GM19397 (cell line): ENCODE results near the gene NCL.

Experiments
- ATAC-seq: cut with Tn5 transposase; IDR thresholded peaks from one replicate; pipeline ENCODE4 v1.9.1; 2021; ENCODE audit warnings: mild to moderate bottlenecking, moderate library complexity; ENCODE audit not compliant: unreplicated experiment

NCL gene, protein sequence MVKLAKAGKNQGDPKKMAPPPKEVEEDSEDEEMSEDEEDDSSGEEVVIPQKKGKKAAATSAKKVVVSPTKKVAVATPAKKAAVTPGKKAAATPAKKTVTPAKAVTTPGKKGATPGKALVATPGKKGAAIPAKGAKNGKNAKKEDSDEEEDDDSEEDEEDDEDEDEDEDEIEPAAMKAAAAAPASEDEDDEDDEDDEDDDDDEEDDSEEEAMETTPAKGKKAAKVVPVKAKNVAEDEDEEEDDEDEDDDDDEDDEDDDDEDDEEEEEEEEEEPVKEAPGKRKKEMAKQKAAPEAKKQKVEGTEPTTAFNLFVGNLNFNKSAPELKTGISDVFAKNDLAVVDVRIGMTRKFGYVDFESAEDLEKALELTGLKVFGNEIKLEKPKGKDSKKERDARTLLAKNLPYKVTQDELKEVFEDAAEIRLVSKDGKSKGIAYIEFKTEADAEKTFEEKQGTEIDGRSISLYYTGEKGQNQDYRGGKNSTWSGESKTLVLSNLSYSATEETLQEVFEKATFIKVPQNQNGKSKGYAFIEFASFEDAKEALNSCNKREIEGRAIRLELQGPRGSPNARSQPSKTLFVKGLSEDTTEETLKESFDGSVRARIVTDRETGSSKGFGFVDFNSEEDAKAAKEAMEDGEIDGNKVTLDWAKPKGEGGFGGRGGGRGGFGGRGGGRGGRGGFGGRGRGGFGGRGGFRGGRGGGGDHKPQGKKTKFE

DNA sequence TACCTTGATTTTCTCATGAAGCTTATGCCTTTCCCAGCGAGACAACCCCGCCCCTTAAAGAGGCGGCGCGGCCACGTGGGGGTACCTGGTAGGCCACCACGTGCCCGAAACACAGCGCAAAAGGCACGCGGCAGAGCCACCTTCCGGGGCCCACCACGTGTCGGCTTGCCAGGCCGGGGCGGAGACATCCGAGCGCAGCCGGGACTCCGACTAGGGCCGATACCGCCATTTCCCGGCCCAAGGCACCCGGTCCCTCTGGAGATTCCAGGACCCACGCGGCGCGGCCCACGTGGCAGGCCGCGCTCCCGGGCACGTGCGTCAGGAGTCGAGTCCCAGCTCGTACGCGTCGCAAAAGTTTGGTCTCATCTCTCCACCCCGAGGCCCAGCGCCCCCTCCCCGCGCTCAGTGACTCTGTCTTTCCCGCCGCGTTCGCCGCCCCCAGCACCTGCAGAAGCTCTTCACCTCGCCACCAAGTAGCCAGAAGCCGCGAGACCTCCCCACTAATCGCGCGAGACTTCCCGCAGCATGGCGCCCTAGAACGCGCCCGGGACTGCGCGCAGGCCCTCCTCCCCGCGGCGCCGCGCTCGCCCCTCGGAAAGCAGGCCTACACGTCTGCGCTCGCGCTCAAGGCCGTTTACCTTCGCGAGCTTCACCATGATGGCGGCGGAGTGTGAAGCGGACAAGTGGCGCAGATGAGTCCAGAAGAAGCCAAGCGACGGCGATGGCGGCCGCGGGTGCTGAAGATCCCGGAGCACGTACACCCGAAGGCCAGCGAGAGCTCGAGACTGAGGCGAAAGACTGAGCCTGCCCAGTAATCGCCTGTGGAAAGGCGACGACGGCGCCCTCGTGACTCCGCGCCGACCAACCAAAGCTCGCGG, at the start of gene NCL:
Gene NCL, minus strand, starts transcription at position 787 of the 878 bp plus-strand sequence. Its CDS starts 131 bp downstream, at position 656.
- ATAC-seq = peak; percentile 89

DNA sequence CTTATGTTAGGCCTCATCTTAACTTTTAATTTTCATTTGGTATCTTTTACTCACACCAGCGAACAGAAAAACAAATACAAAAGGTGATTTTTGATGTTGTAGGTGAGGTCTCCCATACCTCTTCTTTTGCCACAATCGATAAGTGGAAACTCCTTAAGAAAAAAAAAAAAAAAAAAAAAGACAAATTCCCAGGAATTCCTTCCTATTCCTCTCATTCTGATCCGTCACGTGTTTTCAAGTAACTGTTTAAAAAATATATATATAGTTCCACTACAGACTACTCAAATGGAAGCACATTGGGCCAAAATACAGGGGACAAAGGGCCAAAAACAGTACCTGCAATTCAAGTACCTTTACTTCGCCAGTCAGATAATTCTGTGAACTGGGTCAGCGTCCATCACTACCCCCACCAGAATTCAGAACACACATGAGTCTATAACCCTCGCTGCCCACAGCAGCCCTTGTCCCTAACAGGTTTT, 49.5 kb upstream of the NCL start:
- ATAC-seq = no peak

DNA sequence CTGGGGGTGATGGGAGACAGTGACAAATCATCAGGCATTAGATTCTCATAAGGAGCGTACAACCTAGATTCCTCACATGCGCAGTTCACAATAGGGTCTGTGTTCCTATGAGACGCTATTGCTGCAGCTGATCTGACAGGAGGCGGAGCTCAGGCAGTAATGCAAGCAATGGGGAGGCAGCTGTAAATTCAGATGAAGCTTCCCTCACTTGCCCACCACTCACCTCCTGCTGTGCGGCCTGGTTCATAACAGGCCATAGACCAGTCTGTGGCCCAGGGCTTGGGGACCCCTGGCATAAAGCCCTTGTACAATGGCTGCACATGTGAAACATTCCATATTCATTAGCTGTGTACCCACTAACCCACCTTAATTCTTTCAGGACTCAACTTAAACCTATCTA, 47.9 kb upstream of the NCL start:
- no peak for ATAC-seq

DNA sequence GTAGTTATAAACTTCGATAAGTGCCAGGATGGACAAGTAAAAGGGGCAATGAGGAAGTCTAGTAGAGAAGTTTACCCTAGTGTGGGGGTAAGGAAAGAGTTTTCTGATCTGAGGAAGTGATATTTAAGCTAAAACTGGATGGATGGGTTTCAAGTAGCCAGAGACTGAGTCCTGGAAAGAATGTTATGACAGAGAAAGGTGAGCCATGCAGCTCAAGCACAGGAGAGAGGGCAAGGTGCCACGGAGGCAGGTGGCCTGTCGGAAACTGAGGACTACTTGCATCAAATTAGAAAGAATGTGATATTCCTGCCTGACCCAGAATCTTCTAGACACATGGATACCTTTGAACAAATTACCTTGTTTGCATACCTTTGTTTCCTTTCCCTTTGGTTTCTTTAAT, 39.5 kb upstream of the NCL start:
- no peak for ATAC-seq

DNA sequence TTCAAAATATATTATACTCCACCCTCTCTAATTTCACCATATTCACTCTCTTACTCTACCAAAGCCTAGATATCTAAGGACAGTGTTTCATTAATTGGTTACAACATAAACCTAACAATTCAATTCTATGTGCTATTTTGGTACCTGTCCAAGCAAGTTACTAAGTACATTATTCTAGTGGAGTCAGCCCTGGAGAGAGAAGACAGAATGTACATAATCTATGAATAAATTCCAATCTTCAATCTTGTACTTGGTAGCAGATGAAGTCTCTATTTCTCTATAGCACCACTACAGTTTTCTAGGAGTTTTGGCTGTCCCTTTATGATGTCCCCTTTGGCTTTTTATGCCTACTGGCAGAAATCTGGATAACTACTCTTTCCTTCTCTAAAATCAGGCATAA, 38.3 kb upstream of the NCL start:
- ATAC-seq = no peak

DNA sequence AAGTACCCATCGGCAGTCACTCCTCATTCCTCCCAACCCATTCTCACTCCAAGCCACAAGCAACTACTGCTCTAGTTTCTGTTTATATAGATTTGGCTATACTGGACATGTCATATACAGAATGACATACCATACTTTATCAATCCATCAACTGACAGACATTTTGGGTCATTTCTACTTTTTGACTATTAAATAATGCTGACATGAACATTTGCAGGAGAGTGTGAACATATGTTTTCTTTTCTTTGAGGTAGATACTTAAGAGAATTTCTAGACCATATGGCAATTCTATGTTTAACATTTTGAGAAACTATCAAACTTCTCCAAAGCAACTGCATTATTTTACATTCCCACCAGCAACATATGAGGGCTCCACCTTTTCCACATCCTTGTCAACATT, 33.4 kb upstream of the NCL start:
- no peak for ATAC-seq

DNA sequence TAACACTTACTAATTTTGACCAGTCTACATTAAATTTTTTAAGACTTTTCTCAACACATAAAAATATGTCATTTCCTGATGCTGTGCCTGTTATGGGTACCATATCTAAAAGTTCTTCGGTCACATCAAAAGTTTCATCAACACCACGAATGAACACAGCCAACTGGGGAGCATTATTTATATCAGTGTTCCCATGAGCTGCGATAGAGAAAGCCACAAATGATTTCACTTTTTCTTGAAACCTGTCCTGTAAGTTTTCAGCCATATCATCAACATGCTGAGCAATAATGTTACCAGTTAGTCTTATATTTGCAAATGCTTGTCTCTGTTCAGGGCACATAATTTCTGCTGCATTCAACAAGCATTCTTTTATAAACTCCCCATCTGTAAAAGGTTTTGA, 30.4 kb upstream of the NCL start:
- no peak for ATAC-seq

DNA sequence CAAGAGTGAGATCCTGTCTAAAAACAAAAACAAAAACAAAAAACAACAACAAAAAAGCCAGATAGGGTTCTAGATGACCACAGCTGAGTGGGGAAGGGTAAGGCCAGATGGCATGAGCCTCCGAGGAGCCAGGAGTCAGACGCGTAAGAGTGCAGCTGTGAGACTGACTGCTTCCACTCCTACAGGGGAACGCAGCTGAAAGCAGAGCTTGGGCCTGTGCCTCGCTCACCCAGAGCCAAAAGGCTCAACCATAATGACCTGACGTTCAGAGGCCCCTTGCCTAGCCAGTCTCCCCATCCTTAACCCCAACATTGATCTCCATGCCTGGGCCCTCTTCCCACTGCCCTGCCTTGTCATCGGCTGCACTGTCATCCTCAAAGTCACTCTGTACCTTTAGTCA, 26.5 kb upstream of the NCL start:
- no peak for ATAC-seq

DNA sequence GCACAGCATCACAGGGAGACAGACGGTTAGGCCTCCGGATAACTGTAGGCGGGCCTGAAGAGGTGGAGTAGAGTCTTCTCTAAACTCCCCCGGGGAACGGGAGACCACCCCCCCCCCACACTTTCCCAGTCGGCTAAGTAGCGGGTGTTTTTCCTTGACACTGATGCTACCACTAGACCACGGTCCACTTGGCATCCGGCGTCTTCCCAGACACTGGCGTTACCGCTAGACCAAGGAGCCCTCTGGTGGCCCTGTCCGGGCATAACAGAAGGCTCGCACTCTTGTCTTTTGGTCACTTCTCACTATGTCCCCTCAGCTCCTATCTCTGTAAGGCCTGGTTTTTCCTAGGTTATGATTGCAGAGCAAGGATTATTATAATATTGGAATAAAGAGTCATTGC, 25.7 kb upstream of the NCL start:
- no peak for ATAC-seq

DNA sequence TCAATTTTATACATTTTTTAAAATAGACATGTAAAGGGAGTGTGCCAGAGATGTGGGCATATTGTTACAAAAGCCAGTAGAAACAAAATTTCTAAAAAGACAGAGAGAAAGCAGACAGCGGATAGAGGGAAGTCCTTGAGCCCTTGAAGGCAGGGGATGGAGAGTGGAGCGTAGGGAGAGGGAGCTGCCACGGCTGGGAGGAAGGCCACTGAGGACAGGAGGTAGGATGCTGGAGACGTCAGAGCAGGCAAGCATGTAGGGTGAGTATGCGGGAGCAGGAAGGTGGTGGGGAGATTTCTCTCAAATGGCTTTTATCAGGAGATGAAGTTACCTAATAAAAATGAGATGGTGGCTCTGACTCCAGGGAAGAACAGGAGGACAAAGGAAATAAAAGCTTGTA, 24.0 kb upstream of the NCL start:
- ATAC-seq = no peak

DNA sequence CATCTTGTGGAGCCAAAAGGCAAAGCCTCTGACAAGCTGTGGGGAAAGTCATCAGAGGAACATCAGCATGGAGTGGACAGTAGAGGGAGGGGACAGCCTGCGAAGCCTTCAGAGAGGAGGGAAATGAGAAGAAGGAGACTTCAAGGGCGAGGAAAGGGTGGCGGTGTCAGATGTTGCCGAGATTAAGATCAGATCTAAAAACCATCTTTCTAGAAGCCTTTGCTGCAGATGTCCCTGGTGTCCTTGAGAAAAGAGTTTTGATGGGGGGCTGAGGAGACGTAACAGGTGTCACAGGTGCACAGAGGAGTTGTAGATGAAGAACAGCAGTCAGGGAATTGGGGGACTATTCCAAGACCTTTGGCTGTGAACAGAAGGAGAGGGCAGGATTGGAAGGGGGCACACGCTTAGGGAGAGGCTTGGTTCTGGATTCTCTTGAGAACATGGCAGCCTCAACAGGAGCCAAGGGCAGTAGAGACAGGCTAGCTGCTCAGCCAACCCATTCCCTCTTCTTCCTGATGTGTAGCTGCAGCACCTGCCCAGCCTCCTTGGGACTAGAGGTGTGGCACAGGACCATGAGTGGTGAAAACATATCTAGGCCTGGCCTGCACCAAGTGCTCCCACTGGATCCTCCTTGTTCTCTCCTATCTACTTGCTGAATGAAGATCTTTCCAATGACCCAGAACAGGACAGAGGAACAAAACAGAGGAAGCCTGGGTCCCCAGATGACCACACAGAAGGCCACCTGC, 22.7 kb upstream of the NCL start:
- ATAC-seq = no peak

DNA sequence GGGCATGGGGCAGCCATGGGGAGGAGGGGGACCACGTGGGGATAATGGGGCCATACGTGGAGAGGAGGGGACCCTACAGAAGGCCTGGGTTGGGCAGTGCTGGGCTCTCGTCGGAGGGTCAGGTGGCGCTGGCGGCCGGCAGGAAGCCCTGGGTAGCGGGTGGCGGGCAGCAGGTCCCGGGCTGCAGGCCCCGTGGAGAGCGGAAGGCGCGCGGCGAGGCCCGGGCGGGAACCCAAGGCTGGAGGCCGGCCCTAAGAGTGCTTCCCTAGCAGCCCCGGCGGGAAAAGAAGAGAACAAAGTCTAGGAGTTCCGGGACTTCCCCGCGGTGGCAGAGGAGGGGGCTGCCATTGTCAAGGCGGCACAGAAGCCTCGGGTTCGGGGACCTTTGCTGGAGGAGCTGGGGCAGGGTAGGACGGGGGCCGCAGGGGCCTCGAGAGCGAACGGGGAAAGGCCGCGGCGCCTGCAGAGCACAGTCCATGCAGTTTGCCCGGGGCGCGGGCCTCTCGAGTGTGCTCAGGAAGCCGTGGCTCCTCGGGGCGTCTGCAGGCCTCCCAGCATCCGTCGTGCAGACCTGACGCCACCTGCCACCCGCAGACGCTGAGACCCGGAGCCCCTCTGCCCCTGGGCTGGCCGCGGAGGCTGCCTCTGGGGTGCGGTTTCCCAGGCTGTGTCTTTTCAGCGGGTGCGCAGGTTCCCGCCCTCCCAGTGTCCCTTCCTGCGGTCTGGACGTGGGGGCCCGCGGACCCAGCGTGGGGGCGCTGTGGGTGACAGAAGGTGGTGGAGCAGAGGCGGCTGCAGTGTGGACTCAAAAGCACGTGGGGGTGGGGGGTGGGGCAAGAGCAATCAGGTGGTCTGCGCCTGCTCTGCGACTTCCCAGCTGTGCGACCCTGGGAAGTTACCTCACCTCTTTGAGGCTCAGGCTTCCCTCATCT, 19.4 kb upstream of the NCL start:
- ATAC-seq = no peak

DNA sequence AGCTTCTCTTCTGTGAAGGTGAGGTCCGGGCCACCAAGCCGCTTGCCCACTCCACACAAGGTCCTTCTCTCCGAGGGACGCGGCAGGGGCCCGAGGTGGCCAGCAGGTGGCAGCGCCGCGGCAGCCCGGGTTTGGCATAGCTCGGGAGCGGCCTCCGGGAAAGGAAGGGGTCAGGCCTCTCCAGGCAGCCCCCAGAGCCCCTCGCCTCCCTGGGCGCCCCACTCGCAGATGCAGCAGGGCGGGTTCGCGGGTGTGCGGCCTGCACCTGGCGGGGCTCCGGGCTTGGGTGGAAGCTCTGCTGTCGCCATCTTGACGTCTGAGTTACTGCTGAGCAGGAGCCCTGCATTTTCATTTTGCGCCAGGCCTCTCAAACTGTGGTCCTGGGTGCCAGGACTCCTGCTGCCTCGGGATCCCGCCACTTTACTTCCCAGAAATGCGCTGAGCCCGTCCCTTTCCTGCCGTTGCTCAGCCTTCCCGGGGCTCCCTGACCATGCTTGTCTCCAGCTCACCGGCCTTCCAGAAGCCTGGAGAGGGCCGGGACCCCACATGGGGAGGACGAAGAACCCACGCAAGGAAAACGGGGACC, 18.6 kb upstream of the NCL start:
- peak; percentile 58 for ATAC-seq

DNA sequence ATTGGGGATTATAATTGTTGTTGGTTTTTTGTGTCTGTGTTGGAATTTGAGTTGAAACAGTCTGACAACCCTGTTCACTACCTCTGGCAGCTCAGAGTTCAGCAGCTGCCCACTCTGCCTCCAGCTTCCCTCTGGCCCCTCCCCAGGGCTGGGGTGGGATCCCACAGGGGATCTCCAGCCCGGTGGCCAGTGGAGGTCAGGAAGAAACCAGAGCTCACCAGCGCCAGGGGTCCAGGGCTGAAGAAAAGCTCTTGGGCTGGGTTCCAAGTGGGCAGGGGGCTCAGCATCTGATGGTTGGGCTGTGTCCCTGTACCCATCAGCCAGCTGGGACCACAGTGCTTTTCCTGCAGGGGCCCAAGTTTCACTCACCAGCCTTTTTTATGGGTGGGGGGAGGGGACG, 16.5 kb upstream of the NCL start:
- ATAC-seq = no peak

DNA sequence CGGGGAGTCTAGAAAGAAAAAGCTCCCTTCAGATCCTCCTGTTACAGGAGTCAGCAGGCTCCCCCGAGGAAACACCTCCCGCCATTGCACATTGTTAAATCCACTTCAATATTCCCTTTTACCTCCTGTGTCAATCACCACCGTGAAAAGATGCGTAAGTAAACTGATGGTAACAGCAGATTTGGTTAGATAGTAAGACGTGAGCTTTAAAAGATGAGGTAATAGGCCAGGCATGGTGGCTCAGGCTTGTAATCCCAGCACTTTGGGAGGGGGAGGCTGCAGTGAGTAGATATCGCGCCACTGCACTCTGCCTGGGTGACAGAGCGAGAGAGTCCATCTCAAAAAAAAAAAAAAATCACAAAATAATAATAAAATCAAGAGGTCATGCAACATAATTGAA, 15.2 kb upstream of the NCL start:
- ATAC-seq = no peak

DNA sequence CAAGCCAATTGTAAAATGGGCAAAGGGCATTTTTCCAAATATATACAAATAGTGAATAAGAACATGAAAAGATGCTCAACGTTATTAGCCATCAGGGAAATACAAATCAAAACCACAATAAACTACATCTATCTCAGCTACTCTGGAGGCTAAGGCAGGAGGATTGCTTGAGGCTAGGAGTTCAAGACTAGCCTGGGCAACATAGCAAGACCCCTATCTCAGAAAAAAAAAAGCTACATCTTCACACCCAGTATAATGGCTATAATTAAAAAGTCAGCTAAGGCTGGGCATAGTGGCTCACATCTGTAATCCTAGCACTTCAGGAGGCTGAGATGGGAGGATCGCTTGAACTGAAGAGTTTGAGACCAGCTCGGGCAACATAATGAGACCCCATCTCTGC, 12.6 kb upstream of the NCL start:
- ATAC-seq = no peak

DNA sequence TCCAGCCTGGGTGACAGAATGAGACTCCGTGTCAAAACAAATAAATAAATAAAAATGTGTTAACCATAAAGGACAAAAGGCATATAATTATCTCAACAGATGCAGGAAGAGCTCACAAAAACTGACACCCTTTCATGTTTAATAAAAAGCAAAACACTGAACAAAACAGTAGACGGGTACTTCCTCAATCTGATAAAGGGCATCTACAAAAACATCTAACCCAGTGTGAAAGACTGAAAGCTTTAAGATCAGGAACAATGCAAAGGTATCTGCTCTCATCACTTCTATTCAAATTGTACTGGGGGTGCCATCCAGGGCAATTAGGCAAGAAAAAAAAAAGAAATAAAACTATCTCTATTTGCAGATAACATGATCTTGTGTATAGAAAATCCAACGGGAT, 11.7 kb upstream of the NCL start:
- no peak for ATAC-seq

DNA sequence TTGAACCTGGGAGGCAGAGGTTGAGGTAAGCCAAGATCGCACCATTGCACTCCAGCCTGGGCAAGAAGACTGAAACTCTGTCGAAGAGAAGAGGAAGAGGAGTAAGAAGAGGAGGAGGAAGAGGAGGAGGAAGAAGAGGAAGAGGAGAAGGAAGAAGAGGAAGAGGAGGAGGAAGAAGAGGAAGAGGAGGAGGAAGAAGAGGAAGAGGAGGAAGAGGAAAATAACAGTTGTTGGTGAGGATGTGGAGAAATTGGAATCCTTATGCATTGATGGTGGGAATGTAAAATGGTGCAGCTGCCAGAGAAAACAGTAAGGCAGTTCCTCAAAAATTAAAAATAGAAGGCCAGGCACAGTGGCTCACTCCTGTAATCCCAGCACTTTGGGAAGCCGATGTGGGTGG, 8.5 kb upstream of the NCL start:
- no peak for ATAC-seq

DNA sequence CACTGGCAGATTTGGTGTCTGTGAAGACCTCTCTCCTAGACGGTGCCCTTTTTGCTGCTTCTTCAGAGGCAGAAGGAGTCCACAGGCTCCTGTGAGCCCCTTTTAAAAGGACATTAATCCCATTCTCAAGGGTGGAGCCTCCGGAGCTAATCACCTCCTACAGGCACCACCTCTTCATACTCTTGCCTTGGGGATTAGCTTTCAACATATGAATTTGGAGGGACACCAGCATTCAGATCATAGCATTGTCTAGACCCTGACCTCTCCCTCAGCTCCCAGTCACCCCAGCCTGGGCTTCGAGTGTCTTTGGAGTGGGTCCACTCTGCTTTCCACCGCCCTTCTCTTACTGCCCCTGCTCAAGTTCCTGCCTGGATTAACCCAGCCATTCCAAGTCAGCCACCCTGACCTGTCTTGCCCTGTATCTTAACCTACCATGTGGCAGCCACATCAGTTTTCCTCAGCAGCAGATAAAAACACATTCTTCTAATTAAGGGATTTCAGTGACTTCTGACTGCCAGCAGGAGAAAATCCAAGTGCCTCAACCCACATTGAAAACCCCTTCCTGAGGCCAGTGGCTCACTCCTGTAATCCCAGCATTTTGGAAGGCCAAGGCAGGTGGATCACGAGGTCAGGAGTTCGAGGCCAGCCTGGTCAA, 6.1 kb upstream of the NCL start:
- ATAC-seq = no peak
